ENCODE results near the gene ENGASE. TPM values are rescaled to one million over a fixed set of nuclear protein-coding genes. Genes with fewer than 3 reads are reported as not detected.
A peak's percentile ranks its signal among the peaks of the same experiment; 100 is the strongest.
"Not testable (repeated sequence)": the region's sequence is repeated elsewhere in the genome, so short reads cannot be mapped to it uniquely, and the experiment has no call there.

The ENGASE gene
- total RNA-seq, 4 donors from 2014 or later: 8.3 to 46.5 (median 16.2) TPM

- no peak for TF ChIP-seq POLR2A (IDR thresholded peaks at IDR 0.05)
- peak overlapping the region in 1 of 2 donors; percentile 82 for H3K4me3 ChIP-seq
- H3K27me3 ChIP-seq: no peaks in the 10 kb centered on the region
- H3K36me3 ChIP-seq: no peaks in the 10 kb centered on the region
- peaks cover 6 to 83% (median 46%) of the 10 kb centered on the region in 3 donors for H3K4me1 ChIP-seq
- no peaks in the 10 kb centered on the region for H3K9me3 ChIP-seq
- H3K27ac ChIP-seq: peak overlapping the region in 3 of 4 donors; percentile 74 to 83 (median 81)
- WGBS, 2 donors (ENCODE audit: low coverage in 1 of 2): 33% methylated on average over 2 of the region's 16 CpGs; no CpG with 5 or more reads in 1 of the 2 donors
- ATAC-seq: peak; percentile 5
These were observed 46.6 kb upstream of the ENGASE start for GRCh38 chr17:79027925-79028491.

DNA sequence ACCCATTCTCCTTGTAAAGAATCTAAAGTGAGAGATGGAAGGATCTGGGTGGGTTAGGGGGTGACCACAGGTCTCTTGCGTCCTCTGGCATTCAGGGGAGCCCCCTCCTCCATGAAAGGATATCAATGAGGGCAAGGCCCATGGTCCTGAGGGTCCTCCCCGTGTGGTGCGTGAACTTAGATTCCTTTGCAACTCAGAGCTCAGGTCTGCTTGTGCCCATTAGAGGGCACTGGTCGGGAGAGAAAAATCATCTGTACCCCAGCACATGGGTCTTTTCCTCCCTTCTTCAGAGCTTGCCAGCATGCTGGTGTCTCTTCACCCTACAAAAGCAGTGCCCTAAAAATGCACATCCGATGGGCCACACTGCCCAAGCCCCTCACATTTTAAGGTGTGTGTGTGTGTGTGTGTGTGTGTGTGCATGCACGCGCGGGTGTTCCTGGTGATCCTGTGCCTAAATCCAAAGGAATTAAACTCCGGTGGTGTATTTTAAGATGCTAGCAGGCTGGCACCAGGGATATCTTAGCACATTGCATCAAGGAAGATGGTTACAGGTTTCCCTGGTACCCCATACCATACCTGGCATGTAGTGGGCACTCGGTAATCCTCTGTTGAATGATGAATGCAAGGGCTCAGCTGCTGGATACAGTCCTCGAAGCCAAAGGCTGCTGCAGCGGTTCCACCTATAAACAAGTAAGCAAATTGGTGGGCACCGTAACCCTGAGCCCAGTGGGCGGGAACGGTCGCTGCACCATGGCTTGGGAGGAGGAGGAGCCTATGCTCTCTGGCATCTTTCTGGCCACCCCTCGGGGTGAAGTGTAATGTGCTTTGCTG is 45.9 kb upstream of the ENGASE start:
- WGBS, 2 donors (ENCODE audit: low coverage in 1 of 2): 60 to 61% methylated on average over 1 to 7 of the region's 17 CpGs
- peak overlapping the region in 3 of 4 donors; percentile 74 to 83 (median 81) for H3K27ac ChIP-seq
- H3K4me1 ChIP-seq: peaks cover 6 to 83% (median 50%) of the 10 kb centered on the region in 3 donors
- H3K36me3 ChIP-seq: no peaks in the 10 kb centered on the region
- TF ChIP-seq POLR2AphosphoS5 (IDR thresholded peaks at IDR 0.05) (no peak), EP300 (IDR thresholded peaks at IDR 0.05) (no peak)
- TF ChIP-seq, protein P1, sequence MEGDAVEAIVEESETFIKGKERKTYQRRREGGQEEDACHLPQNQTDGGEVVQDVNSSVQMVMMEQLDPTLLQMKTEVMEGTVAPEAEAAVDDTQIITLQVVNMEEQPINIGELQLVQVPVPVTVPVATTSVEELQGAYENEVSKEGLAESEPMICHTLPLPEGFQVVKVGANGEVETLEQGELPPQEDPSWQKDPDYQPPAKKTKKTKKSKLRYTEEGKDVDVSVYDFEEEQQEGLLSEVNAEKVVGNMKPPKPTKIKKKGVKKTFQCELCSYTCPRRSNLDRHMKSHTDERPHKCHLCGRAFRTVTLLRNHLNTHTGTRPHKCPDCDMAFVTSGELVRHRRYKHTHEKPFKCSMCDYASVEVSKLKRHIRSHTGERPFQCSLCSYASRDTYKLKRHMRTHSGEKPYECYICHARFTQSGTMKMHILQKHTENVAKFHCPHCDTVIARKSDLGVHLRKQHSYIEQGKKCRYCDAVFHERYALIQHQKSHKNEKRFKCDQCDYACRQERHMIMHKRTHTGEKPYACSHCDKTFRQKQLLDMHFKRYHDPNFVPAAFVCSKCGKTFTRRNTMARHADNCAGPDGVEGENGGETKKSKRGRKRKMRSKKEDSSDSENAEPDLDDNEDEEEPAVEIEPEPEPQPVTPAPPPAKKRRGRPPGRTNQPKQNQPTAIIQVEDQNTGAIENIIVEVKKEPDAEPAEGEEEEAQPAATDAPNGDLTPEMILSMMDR (IDR thresholded peaks at IDR 0.05): peak in 1 of 4 experiments; percentile 22
- H3K27me3 ChIP-seq: no peaks in the 10 kb centered on the region
- no peaks in the 10 kb centered on the region for H3K9me3 ChIP-seq
- ATAC-seq: no peak
- no peak overlapping the region for H3K4me3 ChIP-seq

GRCh38 chr17:79029327-79030009 is 45.2 kb upstream of the ENGASE start:
- no peak overlapping the region for H3K4me3 ChIP-seq
- no peaks in the 10 kb centered on the region for H3K36me3 ChIP-seq
- no peaks in the 10 kb centered on the region for H3K27me3 ChIP-seq
- 74 to 89% methylated on average over 5 to 6 of the region's 16 CpGs for WGBS, 2 donors (ENCODE audit: low coverage in 1 of 2)
- peaks cover 6 to 83% (median 54%) of the 10 kb centered on the region in 3 donors for H3K4me1 ChIP-seq
- TF ChIP-seq POLR2AphosphoS5 (IDR thresholded peaks at IDR 0.05) (no peak), POLR2A (IDR thresholded peaks at IDR 0.05) (no peak), EP300 (IDR thresholded peaks at IDR 0.05) (no peak)
- TF ChIP-seq, protein P1 (IDR thresholded peaks at IDR 0.05): no peak
- no peaks in the 10 kb centered on the region for H3K9me3 ChIP-seq
- peak overlapping the region in 1 of 4 donors; percentile 9 for H3K27ac ChIP-seq
- no peak for ATAC-seq

DNA sequence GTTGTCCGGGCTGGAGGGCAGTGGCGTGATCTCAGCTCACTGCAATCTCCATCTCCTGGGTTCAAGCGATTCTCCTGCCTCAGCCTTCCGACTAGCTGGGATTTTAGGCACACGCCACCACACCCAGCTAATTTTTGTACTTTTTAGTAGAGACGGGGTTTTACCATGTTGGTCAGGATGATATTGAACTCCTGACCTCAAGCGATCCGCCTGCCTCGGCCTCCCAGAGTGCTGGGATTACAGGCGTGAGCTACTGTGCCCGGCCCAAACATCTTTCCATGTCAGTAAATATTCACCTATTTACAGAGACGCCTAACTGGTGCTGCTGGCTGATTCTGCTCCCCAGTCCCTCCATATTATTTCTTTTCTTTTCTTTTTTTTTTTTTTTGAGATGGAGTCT is 44.0 kb upstream of the ENGASE start:
- not testable (repeated sequence) for H3K27ac ChIP-seq
- peaks cover 6 to 82% (median 48%) of the 10 kb centered on the region in 3 donors for H3K4me1 ChIP-seq
- WGBS, 2 donors (ENCODE audit: low coverage in 1 of 2): 91 to 100% methylated on average over 6 to 7 of the region's 12 CpGs

DNA sequence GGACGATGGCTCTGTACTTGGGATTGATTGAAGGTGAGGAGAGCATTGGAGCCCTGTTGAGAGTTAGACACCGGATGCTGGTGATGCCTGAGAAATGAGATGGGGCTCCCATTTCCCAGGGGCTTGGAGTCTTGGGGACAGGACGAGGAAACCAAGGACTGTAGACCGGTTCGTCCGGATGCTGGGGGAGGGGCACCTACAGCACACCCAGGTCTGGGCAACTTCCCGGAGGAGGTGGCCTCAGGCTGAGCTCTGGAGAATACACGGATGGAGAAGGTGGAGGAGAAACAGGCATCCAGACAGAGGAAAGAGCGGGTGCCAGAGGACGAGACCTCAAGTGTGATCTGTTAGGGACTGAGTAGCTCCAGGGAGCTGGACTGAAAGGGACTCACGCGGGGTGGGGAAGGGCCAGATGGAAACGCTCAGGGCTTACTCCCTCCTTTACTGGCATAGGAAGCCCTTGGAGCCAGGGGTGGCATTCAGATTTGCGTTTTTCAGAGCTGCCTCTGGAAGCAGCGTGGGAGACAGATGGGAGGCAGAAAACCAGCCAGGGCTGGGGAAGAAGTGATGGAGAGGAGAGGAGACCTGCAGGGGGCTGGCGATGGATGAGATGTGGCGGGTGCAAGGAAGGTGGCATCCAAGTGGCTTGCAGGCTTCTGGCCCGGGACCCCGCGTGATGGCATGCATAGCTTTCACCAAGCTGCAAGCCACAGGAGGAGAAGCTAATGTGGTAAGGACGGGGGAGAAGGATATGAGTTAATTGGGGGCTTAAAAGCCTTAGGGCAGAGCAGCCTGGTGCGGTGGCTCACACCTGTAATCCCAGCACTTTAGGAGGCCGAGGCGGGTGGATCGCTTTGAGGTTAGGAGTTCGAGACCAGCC is 42.4 kb upstream of the ENGASE start:
- H3K36me3 ChIP-seq: no peaks in the 10 kb centered on the region
- peaks cover 0 to 82% (median 41%) of the 10 kb centered on the region in 3 donors for H3K4me1 ChIP-seq
- 82 to 88% methylated on average over 20 to 25 of the region's 26 CpGs for WGBS, 2 donors (ENCODE audit: low coverage in 1 of 2)
- H3K4me3 ChIP-seq: no peak overlapping the region
- H3K9me3 ChIP-seq: no peaks in the 10 kb centered on the region
- ATAC-seq: no peak
- H3K27me3 ChIP-seq: no peaks in the 10 kb centered on the region
- TF ChIP-seq POLR2AphosphoS5 (IDR thresholded peaks at IDR 0.05) (no peak), POLR2A (IDR thresholded peaks at IDR 0.05) (no peak), EP300 (IDR thresholded peaks at IDR 0.05) (no peak)
- TF ChIP-seq, protein P1 (IDR thresholded peaks at IDR 0.05): no peak
- H3K27ac ChIP-seq: peak overlapping the region in 1 of 4 donors; percentile 0

More for the DNA sequence above, 44.0 kb upstream of the ENGASE start:
- not testable (repeated sequence) for H3K4me3 ChIP-seq, H3K27me3 ChIP-seq, ATAC-seq, H3K36me3 ChIP-seq, H3K9me3 ChIP-seq
